Measurements from ENCODE around the gene NADK2. TPM values are rescaled to one million over a fixed set of nuclear protein-coding genes. Genes with fewer than 3 reads are reported as not detected.
A peak's percentile ranks its signal among the peaks of the same experiment; 100 is the strongest.

NADK2 gene
- total and polyA plus RNA-seq, 2 donors from 2014 or later: 15.4 to 27.9 TPM

DNA sequence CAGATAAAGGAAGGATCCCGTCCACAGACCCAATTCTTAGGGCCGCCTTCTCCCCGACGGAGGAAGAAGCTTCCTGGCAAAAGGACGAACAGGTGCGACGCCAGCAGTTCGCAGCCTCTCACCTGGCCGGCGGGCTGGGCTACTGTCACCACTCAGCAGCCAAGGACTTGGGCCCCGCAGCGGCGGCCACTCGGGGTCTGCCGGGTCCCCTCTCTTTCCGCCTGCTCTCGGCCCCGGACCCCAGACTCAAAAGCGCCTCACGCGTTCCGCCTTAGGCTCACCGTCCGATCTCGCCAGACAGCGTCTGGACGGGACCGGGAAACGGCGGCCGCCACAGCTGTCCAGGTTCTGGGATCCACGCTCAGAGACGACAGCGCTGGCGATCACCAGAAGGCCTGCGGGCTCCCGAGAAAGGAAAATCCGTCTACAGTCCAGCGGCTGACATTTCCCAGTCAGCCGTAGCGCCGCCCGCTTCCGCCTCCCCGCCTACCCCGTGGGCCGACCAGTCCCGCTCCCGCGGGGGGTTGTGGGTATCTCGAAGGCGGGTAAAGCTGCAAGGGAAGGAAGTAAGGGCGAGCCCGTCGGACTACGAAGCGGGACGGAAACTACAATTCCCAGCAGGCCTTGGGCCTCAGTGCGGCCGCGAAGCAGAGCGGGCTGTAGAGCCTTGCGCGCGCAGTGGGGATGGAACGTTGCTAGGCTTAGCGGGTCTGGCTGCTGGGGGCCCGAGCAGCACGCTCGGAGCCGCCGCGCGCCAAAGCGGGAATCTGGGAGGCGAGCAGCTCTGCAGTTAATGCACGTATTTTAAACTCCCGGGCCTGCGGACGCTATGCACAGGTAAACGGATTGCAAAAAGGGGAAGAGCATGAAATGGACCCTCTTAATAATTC lies 90.0 kb downstream of the NADK2 start, which contains the start of the genes LMBRD2 and SKP2:
TSS of gene LMBRD2 (minus strand) at position 454 of the 890 bp plus-strand sequence. CDS start 8,538 bp downstream, outside the sequence.
TSS of gene SKP2 (plus strand) at position 678 of the 890 bp plus-strand sequence. CDS start at position 830, 152 bp downstream.
- DNase-seq (peak; percentile 98 to 100 (median 99)), FAIRE-seq (peak; percentile 85)
- peaks cover 2 to 10% (median 7%) of the 10 kb centered on the region in 3 donors for H3K4me1 ChIP-seq (ENCODE audit: control insufficient read depth in 2 of 3, insufficient read depth in 2 of 3, low read depth in 1 of 3, low read length in 3 of 3)
- no peaks in the 10 kb centered on the region for H3K36me3 ChIP-seq (ENCODE audit: control insufficient read depth in 2 of 3, insufficient read depth in 3 of 3, low read length in 3 of 3)
- intact Hi-C loops (cut with DNase I): no loop called here
- TF ChIP-seq, protein P1, sequence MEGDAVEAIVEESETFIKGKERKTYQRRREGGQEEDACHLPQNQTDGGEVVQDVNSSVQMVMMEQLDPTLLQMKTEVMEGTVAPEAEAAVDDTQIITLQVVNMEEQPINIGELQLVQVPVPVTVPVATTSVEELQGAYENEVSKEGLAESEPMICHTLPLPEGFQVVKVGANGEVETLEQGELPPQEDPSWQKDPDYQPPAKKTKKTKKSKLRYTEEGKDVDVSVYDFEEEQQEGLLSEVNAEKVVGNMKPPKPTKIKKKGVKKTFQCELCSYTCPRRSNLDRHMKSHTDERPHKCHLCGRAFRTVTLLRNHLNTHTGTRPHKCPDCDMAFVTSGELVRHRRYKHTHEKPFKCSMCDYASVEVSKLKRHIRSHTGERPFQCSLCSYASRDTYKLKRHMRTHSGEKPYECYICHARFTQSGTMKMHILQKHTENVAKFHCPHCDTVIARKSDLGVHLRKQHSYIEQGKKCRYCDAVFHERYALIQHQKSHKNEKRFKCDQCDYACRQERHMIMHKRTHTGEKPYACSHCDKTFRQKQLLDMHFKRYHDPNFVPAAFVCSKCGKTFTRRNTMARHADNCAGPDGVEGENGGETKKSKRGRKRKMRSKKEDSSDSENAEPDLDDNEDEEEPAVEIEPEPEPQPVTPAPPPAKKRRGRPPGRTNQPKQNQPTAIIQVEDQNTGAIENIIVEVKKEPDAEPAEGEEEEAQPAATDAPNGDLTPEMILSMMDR (IDR thresholded peaks at IDR 0.05; ENCODE audit: borderline replicate concordance, extremely low read depth, insufficient read depth): no peak
- H3K4me3 ChIP-seq (ENCODE audit: low read length in 3 of 3): peak within 1 kb of the TSS; percentile 98 to 99 (median 98)
- peak within 1 kb of the TSS; percentile 83 to 97 (median 93) for H3K9ac ChIP-seq (ENCODE audit: low read length in 3 of 3)
- no peaks in the 10 kb centered on the region for H3K9me3 ChIP-seq (ENCODE audit: control insufficient read depth in 2 of 3, insufficient read depth in 1 of 3, low read length in 3 of 3)
- H3K27ac ChIP-seq (ENCODE audit: low read depth in 2 of 2, low read length in 2 of 2): peak within 1 kb of the TSS; percentile 52 to 64
- no peaks in the 10 kb centered on the region for H3K27me3 ChIP-seq (ENCODE audit: control insufficient read depth, insufficient read depth, low read length)

DNA sequence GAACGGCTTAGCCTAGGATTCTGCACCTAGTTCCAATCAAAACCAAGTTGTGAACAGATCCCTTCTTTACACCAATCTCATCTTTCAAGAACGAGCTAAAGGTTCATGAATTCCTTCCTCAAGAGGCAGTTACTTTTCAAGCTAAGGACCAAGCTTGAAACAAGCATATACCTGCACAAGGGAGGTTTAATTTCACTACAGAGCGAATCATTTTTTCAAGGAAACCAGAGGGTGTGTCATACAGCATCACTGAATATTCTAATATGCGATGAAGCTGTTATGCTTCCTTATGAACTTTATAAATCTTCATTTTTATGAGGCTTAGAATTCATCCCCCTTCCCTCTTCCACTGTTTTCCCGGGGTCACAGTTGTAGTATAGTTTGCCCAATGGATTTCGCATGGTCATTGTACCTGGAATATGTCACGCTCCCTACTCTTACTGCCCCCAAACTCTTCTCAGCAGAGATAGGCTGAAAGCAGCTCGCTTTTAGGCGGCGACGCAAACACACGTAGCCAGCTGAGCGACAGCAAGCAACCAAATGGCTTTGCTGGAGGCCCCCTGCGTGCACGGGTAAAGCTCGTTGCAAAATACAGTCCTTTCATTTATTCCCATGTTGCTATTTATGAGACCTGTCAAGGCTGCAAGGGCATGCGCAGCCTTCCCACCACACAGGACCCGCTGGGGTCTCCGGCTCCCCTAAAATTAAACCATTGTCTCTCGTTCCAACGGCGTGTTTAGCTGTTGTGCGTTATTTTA lies 90.9 kb downstream of the NADK2 start:
- no peak for FAIRE-seq
- H3K9ac ChIP-seq (ENCODE audit: low read length in 3 of 3): peak overlapping the region; percentile 58 to 81 (median 80)
- TF ChIP-seq, protein P1 (IDR thresholded peaks at IDR 0.05; ENCODE audit: borderline replicate concordance, extremely low read depth, insufficient read depth): no peak

GRCh38 chr5:36147681-36148080 lies 94.0 kb downstream of the NADK2 start:
- Histone ChIP-seq H3K36me3 (ENCODE audit: control insufficient read depth in 2 of 3, insufficient read depth in 3 of 3, low read length in 3 of 3) (no peaks in the 10 kb centered on the region), H3K9ac (ENCODE audit: low read length in 3 of 3) (no peak overlapping the region), H3K9me3 (ENCODE audit: control insufficient read depth in 2 of 3, insufficient read depth in 1 of 3, low read length in 3 of 3) (no peaks in the 10 kb centered on the region), H3K4me3 (ENCODE audit: low read length in 3 of 3) (no peak overlapping the region), H3K27me3 (ENCODE audit: control insufficient read depth, insufficient read depth, low read length) (no peaks in the 10 kb centered on the region), H3K27ac (ENCODE audit: low read depth in 2 of 2, low read length in 2 of 2) (no peak overlapping the region), H3K4me1 (ENCODE audit: control insufficient read depth in 2 of 3, insufficient read depth in 2 of 3, low read depth in 1 of 3, low read length in 3 of 3) (peaks cover 2 to 8% (median 4%) of the 10 kb centered on the region in 3 donors)
- intact Hi-C loops (cut with DNase I): no loop called here
- no peak for DNase-seq
- TF ChIP-seq, protein P1 (IDR thresholded peaks at IDR 0.05; ENCODE audit: borderline replicate concordance, extremely low read depth, insufficient read depth): no peak
- no peak for FAIRE-seq

More for the DNA sequence above, 90.9 kb downstream of the NADK2 start:
- intact Hi-C loops (cut with DNase I): no loop called here
- H3K36me3 ChIP-seq (ENCODE audit: control insufficient read depth in 2 of 3, insufficient read depth in 3 of 3, low read length in 3 of 3): no peaks in the 10 kb centered on the region
- no peaks in the 10 kb centered on the region for H3K27me3 ChIP-seq (ENCODE audit: control insufficient read depth, insufficient read depth, low read length)
- no peaks in the 10 kb centered on the region for H3K9me3 ChIP-seq (ENCODE audit: control insufficient read depth in 2 of 3, insufficient read depth in 1 of 3, low read length in 3 of 3)
- H3K4me3 ChIP-seq (ENCODE audit: low read length in 3 of 3): peak overlapping the region; percentile 76 to 99 (median 98)
- H3K27ac ChIP-seq (ENCODE audit: low read depth in 2 of 2, low read length in 2 of 2): no peak overlapping the region
- peaks cover 2 to 10% (median 7%) of the 10 kb centered on the region in 3 donors for H3K4me1 ChIP-seq (ENCODE audit: control insufficient read depth in 2 of 3, insufficient read depth in 2 of 3, low read depth in 1 of 3, low read length in 3 of 3)
- peak; percentile 50 to 79 (median 70) for DNase-seq
